DMS53 (cell line): ENCODE data around the gene OAS3.
"Not testable (repeated sequence)": the region's sequence is repeated elsewhere in the genome, so short reads cannot be mapped to it uniquely, and the experiment has no call there.

Experiments
- DNase-seq: peaks from one replicate; lab custom pipeline; 2025; lab: John Stamatoyannopoulos, UW

Gene OAS3

DNA sequence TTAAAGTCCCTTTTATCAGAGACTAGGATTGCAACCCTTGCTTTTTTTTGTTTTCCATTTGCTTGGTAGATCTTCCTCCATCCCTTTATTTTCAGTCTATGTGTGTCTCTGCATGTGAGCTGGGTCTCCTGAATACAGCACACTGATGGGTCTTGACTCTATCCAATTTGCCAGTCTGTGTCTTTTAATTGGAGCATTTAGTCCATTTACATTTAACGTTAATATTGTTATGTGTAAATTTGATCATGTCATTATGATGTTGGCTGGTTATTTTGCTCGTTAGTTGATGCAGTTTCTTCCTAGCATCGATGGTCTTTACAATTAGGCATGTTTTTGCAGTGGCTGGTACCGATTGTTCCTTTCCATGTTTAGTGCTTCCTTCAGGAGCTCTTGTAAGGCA lies 18.9 kb downstream of the OAS3 start:
- not testable (repeated sequence) for DNase-seq

DNA sequence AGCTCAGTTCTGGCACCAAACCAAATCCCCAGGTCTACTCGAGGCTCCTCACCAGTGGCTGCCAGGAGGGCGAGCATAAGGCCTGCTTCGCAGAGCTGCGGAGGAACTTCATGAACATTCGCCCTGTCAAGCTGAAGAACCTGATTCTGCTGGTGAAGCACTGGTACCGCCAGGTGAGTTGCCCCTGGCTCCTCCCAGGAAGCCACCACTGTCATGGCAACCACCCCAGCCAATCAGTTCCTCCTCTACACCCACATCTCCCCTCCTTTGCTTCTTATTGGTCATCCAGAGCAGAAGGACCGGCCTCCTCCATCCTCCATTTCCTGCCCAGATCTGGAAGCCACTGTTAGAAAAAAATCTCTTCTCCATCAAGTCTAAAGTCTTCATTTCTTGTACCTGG lies 22.8 kb downstream of the OAS3 start:
- peak; percentile 33 for DNase-seq

DNA sequence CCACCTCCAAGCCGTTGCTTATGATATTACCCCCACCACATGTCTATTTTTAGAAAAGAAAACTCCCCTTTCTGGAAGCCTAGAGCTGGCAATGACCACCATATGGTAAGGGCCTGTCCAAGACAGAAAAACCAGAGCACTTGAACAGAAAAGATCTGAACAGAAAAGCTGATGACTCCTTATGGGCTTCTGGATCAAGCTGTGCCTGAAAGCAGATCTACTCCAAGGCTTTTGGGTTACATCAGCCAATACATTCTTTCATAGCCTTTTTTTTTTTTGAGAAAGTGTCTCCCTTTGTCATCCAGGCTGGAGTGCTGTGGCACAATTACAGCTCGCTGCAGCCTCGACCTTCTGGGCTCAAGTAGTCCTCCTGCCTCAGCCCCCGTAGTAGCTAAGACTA lies 23.3 kb downstream of the OAS3 start:
- DNase-seq, result no peak

DNA sequence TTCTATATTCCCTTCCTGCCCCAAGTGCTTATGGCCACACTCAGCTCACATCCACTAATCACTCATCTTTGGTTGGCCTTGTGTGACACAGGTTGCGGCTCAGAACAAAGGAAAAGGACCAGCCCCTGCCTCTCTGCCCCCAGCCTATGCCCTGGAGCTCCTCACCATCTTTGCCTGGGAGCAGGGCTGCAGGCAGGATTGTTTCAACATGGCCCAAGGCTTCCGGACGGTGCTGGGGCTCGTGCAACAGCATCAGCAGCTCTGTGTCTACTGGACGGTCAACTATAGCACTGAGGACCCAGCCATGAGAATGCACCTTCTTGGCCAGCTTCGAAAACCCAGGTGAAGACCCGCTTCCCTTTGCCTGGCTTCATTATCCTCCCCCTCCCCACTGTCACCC lies 24.3 kb downstream of the OAS3 start:
- no peak for DNase-seq

DNA sequence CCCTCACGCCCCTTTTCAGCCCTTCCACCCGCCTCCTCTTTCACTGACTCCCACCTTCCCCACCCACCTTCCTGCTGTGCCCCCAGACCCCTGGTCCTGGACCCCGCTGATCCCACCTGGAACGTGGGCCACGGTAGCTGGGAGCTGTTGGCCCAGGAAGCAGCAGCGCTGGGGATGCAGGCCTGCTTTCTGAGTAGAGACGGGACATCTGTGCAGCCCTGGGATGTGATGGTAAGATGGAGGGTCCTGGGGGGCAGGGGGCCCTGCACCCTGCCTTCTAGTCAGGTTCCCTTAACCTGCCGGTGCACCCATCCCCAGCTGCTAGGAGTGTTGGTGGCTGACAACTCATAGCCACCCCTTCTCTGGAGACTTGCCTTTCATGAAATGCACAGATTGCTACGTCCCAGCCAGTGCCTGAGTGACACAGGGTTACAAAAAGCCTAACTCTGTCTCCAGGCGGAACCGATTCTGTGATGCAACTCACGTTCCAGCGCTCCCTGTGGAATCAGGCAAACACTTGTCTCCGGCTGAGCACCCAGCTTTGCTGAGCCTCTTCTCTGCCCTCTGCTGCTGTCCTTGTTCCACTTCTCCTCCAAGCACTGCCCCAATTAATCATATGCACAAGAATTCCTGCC lies 25.1 kb downstream of the OAS3 start:
- DNase-seq, result no peak

DNA sequence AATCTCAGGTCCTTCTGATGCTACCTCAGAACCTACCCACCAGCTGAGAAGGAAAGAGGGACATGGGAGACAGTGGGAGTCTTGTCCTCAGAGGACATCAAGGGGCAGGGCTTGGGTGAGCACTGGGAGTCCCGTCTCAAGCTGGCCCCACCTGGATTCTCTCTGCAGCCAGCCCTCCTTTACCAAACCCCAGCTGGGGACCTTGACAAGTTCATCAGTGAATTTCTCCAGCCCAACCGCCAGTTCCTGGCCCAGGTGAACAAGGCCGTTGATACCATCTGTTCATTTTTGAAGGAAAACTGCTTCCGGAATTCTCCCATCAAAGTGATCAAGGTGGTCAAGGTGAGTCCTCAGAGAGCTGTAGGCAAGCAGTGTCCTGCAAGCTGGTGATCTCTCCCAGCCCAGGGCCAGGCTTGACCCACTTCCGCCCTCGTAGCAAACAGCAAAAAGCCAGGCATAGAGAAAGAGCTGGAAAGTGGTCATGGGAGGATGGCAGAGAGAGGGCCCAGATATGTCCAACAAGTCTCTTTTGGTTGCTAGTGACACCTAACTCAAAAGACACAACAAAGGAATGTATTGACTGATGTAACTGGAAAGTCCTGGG lies 25.9 kb downstream of the OAS3 start:
- DNase-seq, result no peak

DNA sequence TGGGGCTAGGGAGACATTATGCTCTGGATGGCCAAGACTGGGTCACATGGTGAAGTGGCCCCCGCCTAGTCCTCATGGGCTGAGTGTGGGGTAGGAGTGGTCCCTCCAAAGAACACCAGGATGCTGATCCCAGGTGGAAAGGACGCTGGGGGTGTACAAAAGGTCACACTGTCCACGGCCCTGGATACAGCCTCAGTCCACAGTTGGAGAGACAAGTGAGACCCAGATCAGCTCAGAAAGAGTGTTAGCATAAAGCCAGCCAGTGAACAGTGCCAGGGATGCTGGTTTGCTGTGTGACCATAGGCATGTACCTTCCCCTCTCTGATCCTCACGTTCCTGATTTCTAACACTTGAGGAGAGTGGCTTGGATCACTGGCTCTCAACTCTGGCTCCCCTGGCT lies 26.6 kb downstream of the OAS3 start:
- no peak for DNase-seq

DNA sequence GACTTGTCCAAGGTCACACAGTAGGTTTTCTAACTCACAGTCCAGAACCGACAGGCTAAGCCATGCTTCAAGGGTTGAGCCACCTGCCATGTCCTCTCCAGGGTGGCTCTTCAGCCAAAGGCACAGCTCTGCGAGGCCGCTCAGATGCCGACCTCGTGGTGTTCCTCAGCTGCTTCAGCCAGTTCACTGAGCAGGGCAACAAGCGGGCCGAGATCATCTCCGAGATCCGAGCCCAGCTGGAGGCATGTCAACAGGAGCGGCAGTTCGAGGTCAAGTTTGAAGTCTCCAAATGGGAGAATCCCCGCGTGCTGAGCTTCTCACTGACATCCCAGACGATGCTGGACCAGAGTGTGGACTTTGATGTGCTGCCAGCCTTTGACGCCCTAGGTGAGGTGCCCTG lies 27.4 kb downstream of the OAS3 start:
- no peak for DNase-seq

DNA sequence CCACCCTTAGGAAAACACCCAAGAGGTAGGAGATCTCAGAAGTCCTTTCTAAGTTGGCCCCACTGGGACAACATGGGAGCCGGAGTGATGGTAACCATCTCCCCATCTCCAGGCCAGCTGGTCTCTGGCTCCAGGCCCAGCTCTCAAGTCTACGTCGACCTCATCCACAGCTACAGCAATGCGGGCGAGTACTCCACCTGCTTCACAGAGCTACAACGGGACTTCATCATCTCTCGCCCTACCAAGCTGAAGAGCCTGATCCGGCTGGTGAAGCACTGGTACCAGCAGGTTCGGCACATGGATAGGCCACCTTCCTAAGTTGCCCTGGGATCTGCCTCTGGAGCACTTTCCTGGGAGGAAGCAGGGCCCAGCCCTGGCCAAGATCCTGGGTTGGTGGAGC lies 29.0 kb downstream of the OAS3 start:
- DNase-seq, result no peak

DNA sequence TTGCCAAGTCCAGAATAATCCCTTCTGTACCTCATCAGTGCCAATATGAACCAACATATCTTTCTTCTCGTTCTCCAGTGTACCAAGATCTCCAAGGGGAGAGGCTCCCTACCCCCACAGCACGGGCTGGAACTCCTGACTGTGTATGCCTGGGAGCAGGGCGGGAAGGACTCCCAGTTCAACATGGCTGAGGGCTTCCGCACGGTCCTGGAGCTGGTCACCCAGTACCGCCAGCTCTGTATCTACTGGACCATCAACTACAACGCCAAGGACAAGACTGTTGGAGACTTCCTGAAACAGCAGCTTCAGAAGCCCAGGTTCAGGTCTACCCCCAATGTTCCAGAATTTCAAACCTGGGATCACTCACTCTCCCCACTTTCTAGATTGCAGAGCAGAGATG lies 29.6 kb downstream of the OAS3 start:
- DNase-seq, result no peak

DNA sequence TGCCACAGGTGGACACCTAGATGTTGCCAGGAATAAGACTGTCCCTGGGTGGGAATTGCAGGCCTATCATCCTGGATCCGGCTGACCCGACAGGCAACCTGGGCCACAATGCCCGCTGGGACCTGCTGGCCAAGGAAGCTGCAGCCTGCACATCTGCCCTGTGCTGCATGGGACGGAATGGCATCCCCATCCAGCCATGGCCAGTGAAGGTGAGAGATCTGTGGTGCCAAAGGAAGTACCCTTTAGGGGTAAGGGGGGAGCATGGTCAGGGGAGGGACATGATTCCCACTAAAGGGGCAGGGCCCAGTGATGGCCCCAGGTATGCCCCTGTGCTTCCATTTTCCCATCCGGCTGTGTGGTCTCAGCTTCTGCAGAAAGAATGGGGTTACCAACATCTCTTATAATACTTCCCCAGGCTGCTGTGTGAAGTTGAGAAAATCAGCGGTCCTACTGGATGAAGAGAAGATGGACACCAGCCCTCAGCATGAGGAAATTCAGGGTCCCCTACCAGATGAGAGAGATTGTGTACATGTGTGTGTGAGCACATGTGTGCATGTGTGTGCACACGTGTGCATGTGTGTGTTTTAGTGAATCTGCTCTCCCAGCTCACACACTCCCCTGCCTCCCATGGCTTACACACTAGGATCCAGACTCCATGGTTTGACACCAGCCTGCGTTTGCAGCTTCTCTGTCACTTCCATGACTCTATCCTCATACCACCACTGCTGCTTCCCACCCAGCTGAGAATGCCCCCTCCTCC lies 31.5 kb downstream of the OAS3 start:
- DNase-seq, result no peak

DNA sequence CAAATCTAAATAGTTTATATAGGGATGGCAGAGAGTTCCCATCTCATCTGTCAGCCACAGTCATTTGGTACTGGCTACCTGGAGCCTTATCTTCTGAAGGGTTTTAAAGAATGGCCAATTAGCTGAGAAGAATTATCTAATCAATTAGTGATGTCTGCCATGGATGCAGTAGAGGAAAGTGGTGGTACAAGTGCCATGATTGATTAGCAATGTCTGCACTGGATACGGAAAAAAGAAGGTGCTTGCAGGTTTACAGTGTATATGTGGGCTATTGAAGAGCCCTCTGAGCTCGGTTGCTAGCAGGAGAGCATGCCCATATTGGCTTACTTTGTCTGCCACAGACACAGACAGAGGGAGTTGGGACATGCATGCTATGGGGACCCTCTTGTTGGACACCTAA lies 32.1 kb downstream of the OAS3 start:
- no peak for DNase-seq

DNA sequence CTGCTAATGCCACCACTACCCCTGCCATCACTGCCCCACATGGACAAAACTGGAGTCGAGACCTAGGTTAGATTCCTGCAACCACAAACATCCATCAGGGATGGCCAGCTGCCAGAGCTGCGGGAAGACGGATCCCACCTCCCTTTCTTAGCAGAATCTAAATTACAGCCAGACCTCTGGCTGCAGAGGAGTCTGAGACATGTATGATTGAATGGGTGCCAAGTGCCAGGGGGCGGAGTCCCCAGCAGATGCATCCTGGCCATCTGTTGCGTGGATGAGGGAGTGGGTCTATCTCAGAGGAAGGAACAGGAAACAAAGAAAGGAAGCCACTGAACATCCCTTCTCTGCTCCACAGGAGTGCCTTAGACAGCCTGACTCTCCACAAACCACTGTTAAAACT lies 33.0 kb downstream of the OAS3 start:
- peak; percentile 29 for DNase-seq

DNA sequence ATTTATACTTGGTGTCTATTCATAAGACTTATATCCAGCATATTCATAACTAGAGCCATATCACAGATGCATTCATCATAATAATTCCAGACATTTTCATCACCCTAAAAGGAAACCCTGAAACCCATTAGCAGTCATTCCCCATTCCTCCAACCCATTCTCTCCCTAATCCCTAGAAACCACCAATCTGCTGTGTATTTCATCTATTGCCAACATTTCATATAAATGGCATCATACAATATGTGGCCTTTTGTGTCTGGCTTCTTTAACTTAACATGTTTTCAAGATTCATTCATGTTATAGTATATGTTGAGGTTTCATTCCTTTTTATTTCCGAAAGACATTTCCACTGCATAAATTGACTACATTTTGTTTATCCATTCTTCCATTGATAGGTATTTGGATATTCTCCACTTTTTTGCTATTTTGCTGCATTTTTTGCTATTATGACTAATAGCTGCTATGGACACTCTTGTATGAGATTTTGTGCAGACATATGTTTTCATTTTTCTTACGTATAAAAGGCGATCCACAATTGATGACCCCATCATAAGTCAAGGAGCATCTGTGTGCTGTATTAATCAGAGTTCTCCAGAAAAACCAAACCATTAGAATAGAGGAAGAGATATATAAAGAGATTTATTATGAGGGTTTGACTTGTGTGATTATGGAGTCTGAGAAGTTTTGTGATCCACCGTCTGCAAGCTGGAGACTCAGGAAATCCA lies 34.9 kb downstream of the OAS3 start:
- DNase-seq, result no peak

DNA sequence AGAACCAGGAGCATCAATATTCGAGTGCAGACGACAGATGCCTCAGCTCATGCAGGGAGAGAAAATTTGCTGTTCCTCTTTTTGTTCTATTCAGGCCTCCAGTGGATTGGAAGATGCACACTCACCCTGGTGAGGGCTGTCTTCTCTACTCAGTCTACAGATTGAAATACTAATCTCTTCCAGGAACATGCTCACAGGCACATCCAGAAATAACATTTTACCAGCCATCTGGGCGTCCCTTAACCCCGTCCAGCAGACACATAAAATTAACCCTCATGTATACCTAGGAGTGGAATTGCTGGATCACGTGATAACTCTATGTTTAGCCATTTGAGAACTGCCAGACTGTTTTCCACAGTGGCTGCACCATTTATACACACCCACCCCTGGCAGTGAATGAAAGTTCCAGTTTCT lies 35.6 kb downstream of the OAS3 start:
- no peak for DNase-seq

DNA sequence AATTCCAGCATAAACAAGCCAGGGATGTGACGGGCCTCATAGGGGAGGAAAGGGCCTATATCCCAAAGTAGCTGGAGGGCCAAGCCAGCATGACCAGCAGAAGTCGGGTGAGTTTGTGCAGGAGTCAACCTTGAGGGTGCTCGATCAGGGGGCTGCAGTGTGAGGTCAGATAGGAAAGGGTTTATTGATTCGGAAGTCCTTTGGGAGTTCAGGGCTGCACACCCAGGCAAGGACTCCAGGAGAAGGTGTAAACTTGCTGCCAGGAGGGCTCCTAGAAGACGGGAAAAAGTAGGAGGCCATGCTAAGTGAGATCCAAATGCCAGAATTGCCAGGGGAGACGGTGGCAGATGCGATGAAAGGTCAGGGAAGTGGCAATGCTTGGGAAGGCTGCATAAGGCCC lies 36.6 kb downstream of the OAS3 start:
- no peak for DNase-seq

DNA sequence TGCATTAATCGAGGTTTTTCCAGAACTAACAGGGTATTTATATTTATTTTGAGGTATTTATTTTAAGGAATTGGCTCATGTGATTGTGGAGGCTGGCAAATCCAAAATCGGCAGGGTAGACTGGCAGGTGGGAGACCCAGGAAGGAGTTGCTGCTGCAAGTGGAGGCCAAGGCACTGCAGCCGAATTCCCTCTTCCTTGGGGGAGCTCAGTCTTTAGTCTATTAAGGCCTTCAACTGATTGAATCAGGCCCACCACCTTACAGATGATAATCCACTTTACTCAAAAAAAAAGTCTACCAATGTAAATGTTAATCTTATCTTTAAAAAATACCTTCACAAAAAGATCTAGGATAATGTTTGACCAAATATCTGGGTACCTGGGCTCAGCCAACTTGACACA lies 38.9 kb downstream of the OAS3 start:
- no peak for DNase-seq

DNA sequence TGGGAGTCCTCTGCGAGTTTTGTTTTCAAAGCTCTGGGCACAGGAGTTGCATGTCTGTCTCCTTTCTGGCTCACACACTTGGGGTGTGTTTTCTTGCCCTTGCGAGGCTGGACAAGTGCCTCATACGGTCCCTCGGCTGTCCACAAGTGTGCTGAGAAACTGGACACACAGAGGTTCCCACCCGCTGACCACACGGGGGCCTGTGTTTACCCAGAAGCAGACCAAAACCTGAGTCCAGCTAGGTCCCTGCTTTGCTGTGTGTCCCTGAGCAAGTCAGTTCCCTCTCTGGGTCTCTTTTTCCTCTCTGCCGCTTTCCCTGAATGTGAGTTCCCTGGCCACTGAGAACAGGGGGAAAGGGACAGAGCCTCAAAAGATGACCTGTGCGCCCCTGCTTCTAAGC lies 39.4 kb downstream of the OAS3 start:
- DNase-seq, result no peak

DNA sequence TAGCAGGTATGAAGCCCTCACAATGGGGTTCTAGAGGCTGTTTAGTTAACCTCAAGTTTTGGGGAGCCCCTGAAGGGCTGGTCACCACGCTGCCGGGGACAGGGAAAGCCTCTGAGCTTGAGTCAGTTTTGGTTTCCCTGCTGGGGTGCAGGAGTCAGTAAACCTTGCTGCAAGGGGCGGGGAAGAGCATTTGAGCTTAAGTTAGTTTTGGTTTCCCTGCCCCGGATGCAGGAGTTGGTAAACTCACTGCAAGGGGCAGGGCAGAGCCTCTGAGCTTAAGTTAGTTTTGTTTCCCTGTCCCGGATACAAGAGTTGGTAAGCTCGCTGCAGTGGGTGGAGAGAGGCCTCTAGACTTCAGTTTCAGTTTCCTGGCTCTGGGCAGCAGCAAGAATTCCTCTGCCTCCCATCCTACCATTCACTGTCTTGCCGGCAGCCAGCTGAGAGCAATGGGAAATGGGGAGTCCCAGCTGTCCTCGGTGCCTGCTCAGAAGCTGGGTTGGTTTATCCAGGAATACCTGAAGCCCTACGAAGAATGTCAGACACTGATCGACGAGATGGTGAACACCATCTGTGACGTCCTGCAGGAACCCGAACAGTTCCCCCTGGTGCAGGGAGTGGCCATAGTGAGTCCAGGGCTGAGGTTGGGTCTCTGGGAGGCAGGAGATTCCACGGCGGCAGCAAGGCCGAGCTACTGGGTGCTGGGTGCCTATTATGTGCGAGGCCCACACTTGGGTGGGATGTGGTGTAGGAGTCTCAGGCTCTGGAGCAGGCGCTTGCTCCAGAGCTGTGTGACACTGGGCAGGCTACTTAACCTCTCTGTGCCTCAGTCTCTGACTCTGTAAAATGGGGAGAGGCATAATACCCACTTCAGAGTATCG lies 40.1 kb downstream of the OAS3 start, which contains the start of gene OAS2:
Gene OAS2, plus strand, starts transcription at position 357 of the 878 bp plus-strand sequence. Its CDS starts 90 bp downstream, at position 447.
- DNase-seq, result peak; percentile 27

DNA sequence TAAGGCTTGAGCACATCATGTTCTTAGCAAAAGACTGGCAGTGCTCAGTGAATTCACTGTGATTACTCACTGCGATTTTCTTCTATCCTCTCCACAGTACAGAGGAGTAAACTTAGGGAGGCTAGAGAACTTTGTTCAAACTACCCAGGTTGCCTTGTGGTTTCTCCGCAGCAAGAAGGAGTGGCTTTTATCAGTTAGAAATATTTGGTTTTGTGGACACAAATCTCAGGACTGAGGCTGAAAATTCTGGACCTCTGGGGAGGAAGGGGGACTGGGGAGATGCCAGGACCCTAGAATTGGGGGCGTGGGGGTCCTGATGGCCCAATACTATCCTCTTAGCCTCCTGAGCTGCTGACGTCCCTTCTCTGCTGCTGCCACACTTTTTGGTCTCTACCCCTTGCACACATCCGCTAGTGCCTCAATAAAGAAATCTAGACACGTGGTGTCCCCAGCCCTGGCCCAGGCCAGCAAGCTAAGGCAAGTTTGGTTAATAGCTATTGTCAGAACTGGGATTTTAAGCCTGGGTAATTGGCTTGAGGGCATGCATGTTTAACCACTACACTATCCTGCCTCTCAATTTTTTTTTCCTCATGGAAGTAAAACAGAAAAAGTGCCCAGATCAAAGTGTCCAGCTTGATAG lies 40.9 kb downstream of the OAS3 start:
- DNase-seq, result no peak

DNA sequence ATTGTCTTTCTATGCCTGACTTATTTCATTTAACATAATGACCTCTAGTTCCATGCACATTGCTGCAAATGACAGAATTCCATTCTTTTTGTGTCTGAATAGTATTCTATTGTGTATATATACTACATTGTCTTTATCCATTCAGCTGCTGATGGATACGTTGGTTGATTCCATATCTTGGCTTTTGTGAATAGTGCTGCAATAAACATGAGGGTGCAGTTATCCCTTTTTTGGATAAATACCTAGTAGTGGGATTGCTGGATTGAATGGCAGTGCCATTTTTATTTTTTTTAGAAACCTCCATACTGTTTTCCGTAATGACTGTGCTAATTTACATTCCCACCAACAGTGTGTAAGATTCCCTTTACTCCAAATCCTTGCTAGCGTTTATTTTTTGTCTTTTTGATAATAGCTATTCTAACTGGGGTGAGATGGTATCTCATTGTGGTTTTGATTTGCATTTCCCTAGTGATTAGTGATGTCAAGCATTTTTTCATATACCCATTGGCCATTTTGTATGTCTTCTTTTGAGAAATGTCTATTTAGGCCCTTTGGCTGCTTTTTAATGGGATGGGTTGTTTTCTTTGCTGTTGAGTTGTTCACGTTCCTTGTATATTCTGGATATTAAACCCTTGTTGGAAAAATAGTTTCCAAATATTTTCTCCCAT lies 42.4 kb downstream of the OAS3 start:
- no peak for DNase-seq
